GM18909 (cell line): ENCODE results near the gene SUCLG2.

Experiments used
- ATAC-seq: cut with Tn5 transposase; IDR thresholded peaks from one replicate; pipeline ENCODE4 v1.9.1; 2021; ENCODE audit warnings: mild to moderate bottlenecking; ENCODE audit not compliant: unreplicated experiment, poor library complexity

The SUCLG2 gene

GRCh38 chr3:67468511-67468910 lies 185.9 kb downstream of the SUCLG2 start:
- no peak for ATAC-seq

- no peak for ATAC-seq
Measured at GRCh38 chr3:67463656-67464055, 190.8 kb downstream of the SUCLG2 start.

GRCh38 chr3:67462187-67462586 lies 192.2 kb downstream of the SUCLG2 start:
- no peak for ATAC-seq

- no peak for ATAC-seq
Measured at GRCh38 chr3:67461667-67462142, 192.7 kb downstream of the SUCLG2 start.

- no peak for ATAC-seq
Measured at GRCh38 chr3:67460841-67461510, 193.4 kb downstream of the SUCLG2 start.

GRCh38 chr3:67459796-67460195 lies 194.6 kb downstream of the SUCLG2 start:
- ATAC-seq, result no peak

GRCh38 chr3:67458896-67459530 lies 195.4 kb downstream of the SUCLG2 start:
- ATAC-seq, result no peak

- ATAC-seq, result no peak
Measured at GRCh38 chr3:67458408-67458807, 196.0 kb downstream of the SUCLG2 start.

- no peak for ATAC-seq
Measured at GRCh38 chr3:67453628-67454027, 200.8 kb downstream of the SUCLG2 start.

GRCh38 chr3:67450153-67450552 lies 204.3 kb downstream of the SUCLG2 start:
- no peak for ATAC-seq

- ATAC-seq, result no peak
Measured at GRCh38 chr3:67447393-67447792, 207.0 kb downstream of the SUCLG2 start.

GRCh38 chr3:67437789-67438188 lies 216.6 kb downstream of the SUCLG2 start:
- ATAC-seq, result no peak

GRCh38 chr3:67437090-67437489 lies 217.3 kb downstream of the SUCLG2 start:
- no peak for ATAC-seq

- ATAC-seq, result no peak
Measured at GRCh38 chr3:67433109-67433508, 221.3 kb downstream of the SUCLG2 start.

GRCh38 chr3:67431887-67432286 lies 222.5 kb downstream of the SUCLG2 start:
- ATAC-seq, result no peak

GRCh38 chr3:67423722-67424121 lies 230.7 kb downstream of the SUCLG2 start:
- no peak for ATAC-seq

GRCh38 chr3:67421912-67422311 lies 232.5 kb downstream of the SUCLG2 start:
- no peak for ATAC-seq

- ATAC-seq, result no peak
Measured at GRCh38 chr3:67419779-67420178, 234.6 kb downstream of the SUCLG2 start.

GRCh38 chr3:67419218-67419529 lies 235.2 kb downstream of the SUCLG2 start:
- no peak for ATAC-seq

- ATAC-seq, result no peak
Measured at GRCh38 chr3:67418426-67419217, 235.8 kb downstream of the SUCLG2 start.

- no peak for ATAC-seq
Measured at GRCh38 chr3:67416703-67417102, 237.7 kb downstream of the SUCLG2 start.
